Astrocyte (in vitro differentiated cells and primary cell): Measurements from ENCODE around the gene PLCH2. TPM values are rescaled to one million over a fixed set of nuclear protein-coding genes. Genes with fewer than 3 reads are reported as not detected.

ENCODE experiments used
- DNase-seq: peaks from one replicate; pipeline ENCODE4 v3.0.0-alpha.2; 2010; ENCODE audit warnings: low read depth
- FAIRE-seq: peaks from 2 replicates; lab custom pipeline; 2011; peaks lifted over from hg19 to GRCh38; lab: Jason Lieb, UNC
- H2AFZ ChIP-seq: 2 replicates; pipeline ENCODE4 v1.6.0; 2012; ENCODE audit warnings: low read depth, low read length, inconsistent platforms
- H3K27ac ChIP-seq: 2 replicates; pipeline ENCODE4 v1.5.1; 2011; ENCODE audit warnings: low read depth, low read length, inconsistent platforms
- H3K27me3 ChIP-seq: 2 replicates; pipeline ENCODE4 v1.6.0; 2011; ENCODE audit warnings: low read length, inconsistent platforms; ENCODE audit not compliant: insufficient read depth
- H3K36me3 ChIP-seq: 2 replicates; pipeline ENCODE4 v1.5.1; 2011; ENCODE audit warnings: low read length, inconsistent platforms; ENCODE audit not compliant: insufficient read depth
- H3K4me1 ChIP-seq: 2 replicates; pipeline ENCODE4 v1.5.1; 2011; ENCODE audit warnings: low read length, inconsistent platforms; ENCODE audit not compliant: insufficient read depth
- H3K4me2 ChIP-seq: 2 replicates; pipeline ENCODE4 v1.6.0; 2012; ENCODE audit warnings: low read length, inconsistent platforms
- H3K4me3 ChIP-seq: 2 replicates; pipeline ENCODE4 v1.5.1; 2011; ENCODE audit warnings: low read depth, mild to moderate bottlenecking, low read length, inconsistent platforms; ENCODE audit not compliant: insufficient read depth
- H3K79me2 ChIP-seq: 2 replicates; pipeline ENCODE4 v1.6.0; 2012; ENCODE audit warnings: mild to moderate bottlenecking, low read length, inconsistent platforms; ENCODE audit not compliant: insufficient read depth
- H3K9ac ChIP-seq: 2 replicates; pipeline ENCODE4 v1.6.0; 2012; ENCODE audit warnings: mild to moderate bottlenecking, low read length, inconsistent platforms
- H3K9me3 ChIP-seq: 2 replicates; pipeline ENCODE4 v1.5.1; 2012; ENCODE audit warnings: low read depth, mild to moderate bottlenecking, low read length, inconsistent platforms; ENCODE audit not compliant: insufficient read depth
- H4K20me1 ChIP-seq: 2 replicates; pipeline ENCODE4 v1.6.0; 2012; ENCODE audit warnings: low read length, inconsistent platforms; ENCODE audit not compliant: insufficient read depth
- H3K27ac Mint-ChIP-seq: one replicate; pipeline ENCODE4 v1.8.0; 2021; ENCODE audit warnings: mild to moderate bottlenecking, mixed read lengths; ENCODE audit not compliant: unreplicated experiment
- H3K27me3 Mint-ChIP-seq: one replicate; pipeline ENCODE4 v1.8.0; 2021; ENCODE audit warnings: low read depth, mixed read lengths; ENCODE audit not compliant: unreplicated experiment
- H3K36me3 Mint-ChIP-seq: one replicate; pipeline ENCODE4 v1.8.0; 2021; ENCODE audit warnings: low read depth, mixed read lengths; ENCODE audit not compliant: unreplicated experiment
- H3K4me1 Mint-ChIP-seq: one replicate; pipeline ENCODE4 v1.8.0; 2021; ENCODE audit warnings: low read depth, mixed read lengths; ENCODE audit not compliant: unreplicated experiment
- H3K4me3 Mint-ChIP-seq: one replicate; pipeline ENCODE4 v1.8.0; 2021; ENCODE audit warnings: mild to moderate bottlenecking, moderate library complexity, mixed read lengths; ENCODE audit not compliant: unreplicated experiment
- H3K9me3 Mint-ChIP-seq: one replicate; pipeline ENCODE4 v1.8.0; 2021; ENCODE audit warnings: mild to moderate bottlenecking, mixed read lengths; ENCODE audit not compliant: unreplicated experiment
- EZH2 ChIP-seq: IDR thresholded peaks from 2 replicates; pipeline ENCODE4 v1.6.1; 2012; ENCODE audit warnings: mild to moderate bottlenecking, low read length, inconsistent platforms; ENCODE audit not compliant: insufficient read depth
- total RNA-seq: library from RNA; stranded (reverse); gene quantifications from 2 replicates; pipeline ENCODE4 v1.2.1, GENCODE V29; 2021
- TF ChIP-seq, protein P1 (sequence below): IDR thresholded peaks from 2 replicates; pipeline ENCODE4 v1.5.1; 2011; ENCODE audit warnings: low read depth, mild to moderate bottlenecking, inconsistent platforms, low read length, moderate library complexity; ENCODE audit not compliant: insufficient read depth

The PLCH2 gene
- total RNA-seq, 1 donor from 2014 or later = 2.0 TPM

DNA sequence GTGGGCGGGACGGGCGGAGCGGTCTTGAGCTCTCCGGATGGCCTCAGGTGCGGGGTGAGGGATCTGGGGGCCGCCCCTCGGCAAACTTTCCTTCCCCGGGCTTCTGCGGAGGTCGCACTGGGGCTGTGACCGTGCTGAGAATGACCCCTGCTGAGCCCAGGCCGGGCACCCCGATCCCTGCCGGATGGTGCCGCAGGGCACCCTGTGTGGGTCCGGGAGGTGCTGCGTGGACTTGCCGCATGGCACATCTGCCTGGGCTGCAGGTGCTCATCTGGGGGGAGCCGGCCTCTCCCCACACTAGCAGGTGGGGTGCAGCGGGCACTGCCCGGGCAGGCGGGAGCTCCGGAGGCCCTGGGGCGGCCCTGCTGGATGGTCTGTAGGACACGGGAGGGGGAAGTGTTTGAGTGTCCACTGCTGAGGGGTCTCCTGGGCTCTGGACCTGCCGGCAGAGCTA, 31.9 kb upstream of the PLCH2 start:
- no peaks in the 10 kb centered on the region for H3K9me3 Mint-ChIP-seq
- Histone ChIP-seq H3K9me3 (no peaks in the 10 kb centered on the region), H3K36me3 (no peaks in the 10 kb centered on the region), H4K20me1 (no peaks in the 10 kb centered on the region), H3K4me2 (peak overlapping the region; percentile 73), H3K9ac (no peak overlapping the region), H3K27me3 (peaks cover 3% of the 10 kb centered on the region), H2AFZ (no peak overlapping the region), H3K79me2 (no peaks in the 10 kb centered on the region), H3K4me1 (peaks cover 38% of the 10 kb centered on the region), H3K4me3 (peak overlapping the region; percentile 44), H3K27ac (no peak overlapping the region)
- TF ChIP-seq EZH2 = no peak
- H3K4me1 Mint-ChIP-seq = peaks cover 6% of the 10 kb centered on the region
- no peak overlapping the region for H3K4me3 Mint-ChIP-seq
- DNase-seq (no peak), FAIRE-seq (no peak)
- H3K27me3 Mint-ChIP-seq = peaks cover 15% of the 10 kb centered on the region
- H3K27ac Mint-ChIP-seq = no peak overlapping the region
- no peaks in the 10 kb centered on the region for H3K36me3 Mint-ChIP-seq

DNA sequence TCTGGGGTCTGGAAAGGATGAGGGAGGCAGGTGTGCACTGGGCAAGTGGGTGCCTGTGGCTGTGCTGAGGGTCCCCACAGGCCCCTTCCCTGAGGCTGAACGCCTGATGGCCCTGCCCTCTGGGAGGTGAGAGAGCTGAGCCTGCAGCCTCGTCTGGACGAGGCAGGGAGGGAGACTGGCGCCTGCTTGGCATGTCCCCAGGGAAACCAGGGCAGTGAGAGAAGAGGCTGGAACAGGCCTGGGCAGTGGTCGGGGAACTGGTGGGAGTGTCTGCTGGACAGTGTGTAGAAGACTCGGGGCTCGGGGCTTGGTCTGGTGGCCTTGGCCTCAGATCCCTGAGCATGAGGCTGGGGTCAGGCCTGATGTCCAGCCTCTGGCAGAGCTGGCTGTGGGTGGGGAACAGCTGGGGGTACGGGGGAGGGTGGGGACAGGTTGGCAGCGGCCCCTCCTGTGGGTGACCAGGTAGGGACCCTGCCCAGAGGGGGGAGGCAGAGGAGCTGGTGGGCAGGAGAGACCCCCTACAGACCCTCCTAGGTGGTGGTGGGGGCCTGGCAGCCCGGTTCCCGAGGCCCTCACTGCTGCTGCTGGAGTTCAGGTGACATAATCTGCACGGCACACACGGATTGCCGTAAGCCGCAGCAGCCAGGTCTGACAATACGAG, 30.8 kb upstream of the PLCH2 start:
- DNase-seq (no peak), FAIRE-seq (no peak)
- H3K9me3 ChIP-seq = no peaks in the 10 kb centered on the region
- H3K9me3 Mint-ChIP-seq = no peaks in the 10 kb centered on the region
- H3K27me3 Mint-ChIP-seq = peaks cover 9% of the 10 kb centered on the region
- H3K4me1 ChIP-seq = peaks cover 38% of the 10 kb centered on the region
- no peak overlapping the region for H3K27ac ChIP-seq
- no peak overlapping the region for H2AFZ ChIP-seq
- no peaks in the 10 kb centered on the region for H3K79me2 ChIP-seq
- H3K27ac Mint-ChIP-seq = no peak overlapping the region
- no peak overlapping the region for H3K9ac ChIP-seq
- peak overlapping the region; percentile 73 for H3K4me2 ChIP-seq
- TF ChIP-seq EZH2 = no peak
- TF ChIP-seq, protein P1, sequence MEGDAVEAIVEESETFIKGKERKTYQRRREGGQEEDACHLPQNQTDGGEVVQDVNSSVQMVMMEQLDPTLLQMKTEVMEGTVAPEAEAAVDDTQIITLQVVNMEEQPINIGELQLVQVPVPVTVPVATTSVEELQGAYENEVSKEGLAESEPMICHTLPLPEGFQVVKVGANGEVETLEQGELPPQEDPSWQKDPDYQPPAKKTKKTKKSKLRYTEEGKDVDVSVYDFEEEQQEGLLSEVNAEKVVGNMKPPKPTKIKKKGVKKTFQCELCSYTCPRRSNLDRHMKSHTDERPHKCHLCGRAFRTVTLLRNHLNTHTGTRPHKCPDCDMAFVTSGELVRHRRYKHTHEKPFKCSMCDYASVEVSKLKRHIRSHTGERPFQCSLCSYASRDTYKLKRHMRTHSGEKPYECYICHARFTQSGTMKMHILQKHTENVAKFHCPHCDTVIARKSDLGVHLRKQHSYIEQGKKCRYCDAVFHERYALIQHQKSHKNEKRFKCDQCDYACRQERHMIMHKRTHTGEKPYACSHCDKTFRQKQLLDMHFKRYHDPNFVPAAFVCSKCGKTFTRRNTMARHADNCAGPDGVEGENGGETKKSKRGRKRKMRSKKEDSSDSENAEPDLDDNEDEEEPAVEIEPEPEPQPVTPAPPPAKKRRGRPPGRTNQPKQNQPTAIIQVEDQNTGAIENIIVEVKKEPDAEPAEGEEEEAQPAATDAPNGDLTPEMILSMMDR = no peak
- H3K4me3 ChIP-seq = no peak overlapping the region
- peaks cover 8% of the 10 kb centered on the region for H3K4me1 Mint-ChIP-seq
- no peaks in the 10 kb centered on the region for H4K20me1 ChIP-seq
- H3K4me3 Mint-ChIP-seq = no peak overlapping the region
- H3K27me3 ChIP-seq = peaks cover 3% of the 10 kb centered on the region
- H3K36me3 ChIP-seq = no peaks in the 10 kb centered on the region
- no peaks in the 10 kb centered on the region for H3K36me3 Mint-ChIP-seq

DNA sequence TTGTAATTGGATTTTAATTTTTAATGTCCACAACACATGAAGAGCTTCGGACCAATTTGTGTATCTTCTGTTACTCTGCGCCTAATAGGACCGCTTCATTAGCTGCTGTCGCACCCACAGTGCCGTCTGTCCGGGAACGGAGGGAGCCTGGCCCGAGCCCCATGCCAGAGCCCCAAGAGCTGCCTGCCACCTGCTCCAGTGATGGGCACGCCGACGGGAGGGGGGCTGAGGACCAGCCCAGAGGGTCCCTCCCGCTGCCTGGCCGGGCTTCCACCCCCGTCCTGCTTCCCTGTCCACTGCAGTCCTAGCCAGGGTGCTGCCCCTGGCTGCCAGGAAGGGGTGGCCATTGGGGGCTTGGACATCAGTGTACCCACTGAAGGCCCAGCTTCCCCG, 30.3 kb upstream of the PLCH2 start:
- H3K9ac ChIP-seq = no peak overlapping the region
- H3K4me1 ChIP-seq = peaks cover 38% of the 10 kb centered on the region
- H3K27me3 Mint-ChIP-seq = peaks cover 9% of the 10 kb centered on the region
- H3K4me2 ChIP-seq = no peak overlapping the region
- no peak overlapping the region for H3K4me3 Mint-ChIP-seq
- FAIRE-seq (no peak), DNase-seq (no peak)
- H3K79me2 ChIP-seq = no peaks in the 10 kb centered on the region
- no peak overlapping the region for H3K4me3 ChIP-seq
- no peak overlapping the region for H3K27ac ChIP-seq
- H3K9me3 Mint-ChIP-seq = no peaks in the 10 kb centered on the region
- TF ChIP-seq, protein P1 = no peak
- no peak for TF ChIP-seq EZH2
- H3K9me3 ChIP-seq = no peaks in the 10 kb centered on the region
- peaks cover 8% of the 10 kb centered on the region for H3K4me1 Mint-ChIP-seq
- peaks cover 3% of the 10 kb centered on the region for H3K27me3 ChIP-seq
- no peaks in the 10 kb centered on the region for H3K36me3 Mint-ChIP-seq
- no peaks in the 10 kb centered on the region for H4K20me1 ChIP-seq
- no peak overlapping the region for H2AFZ ChIP-seq
- H3K36me3 ChIP-seq = no peaks in the 10 kb centered on the region
- no peak overlapping the region for H3K27ac Mint-ChIP-seq
